Breast epithelium (tissue), 4 donors: ENCODE results near the gene ETFRF1. TPM values are rescaled to one million over a fixed set of nuclear protein-coding genes. Genes with fewer than 3 reads are reported as not detected.

Experiments used
- DNase-seq, 2 donors: peaks; one replicate each; pipeline ENCODE4 v3.0.0-alpha.2; 2019; ENCODE audit warnings: low spot score in 2 of 2
- H3K27ac ChIP-seq, 2 donors: fragments of 200-600 bp; sonication (generic) in 1 of 2; one replicate each; pipeline ENCODE4 v1.5.1; 2016 to 2019; ENCODE audit warnings: mild to moderate bottlenecking in 1 of 2
- H3K27me3 ChIP-seq, 2 donors: fragments of 200-600 bp; sonication (generic) in 1 of 2; one replicate each; pipeline versions ENCODE4 v1.5.1 to v1.6.0; 2017 to 2019; ENCODE audit warnings: control low read depth in 1 of 2, mild to moderate bottlenecking in 1 of 2
- H3K36me3 ChIP-seq: fragments of 200-600 bp; one replicate; pipeline ENCODE4 v1.5.1; 2019
- H3K4me1 ChIP-seq, 2 donors: fragments of 200-600 bp; sonication (generic); one replicate each; pipeline ENCODE4 v1.5.1; 2016 to 2019; ENCODE audit warnings: control low read depth in 1 of 2
- H3K4me3 ChIP-seq, 3 donors: fragments of 200-600 bp; sonication (generic); 1 replicate in 2 of 3; 2 replicates in 1 of 3; pipeline ENCODE4 v1.5.1; 2016 to 2019; ENCODE audit warnings: mild to moderate bottlenecking in 3 of 3, moderate library complexity in 2 of 3
- H3K9me3 ChIP-seq, 2 donors: fragments of 200-600 bp; sonication (generic) in 1 of 2; one replicate each; pipeline ENCODE4 v1.5.1; 2016 to 2019; ENCODE audit warnings: control low read depth in 1 of 2
- POLR2A ChIP-seq: fragments of 450-650 bp; IDR thresholded peaks from one replicate; pipeline ENCODE4 v1.6.1; 2016; ENCODE audit warnings: antibody characterized with exemption, mild to moderate bottlenecking, moderate library complexity
- POLR2AphosphoS5 ChIP-seq, 3 donors: sonication (generic); formaldehyde crosslinking; IDR thresholded peaks; one replicate each; pipeline ENCODE4 v1.6.1; 2017; ENCODE audit warnings: antibody characterized with exemption in 3 of 3
- intact Hi-C: fragments of 100-400 bp; cut with DNase I; formaldehyde crosslinking; loops from one replicate; pipeline ENCODE4 v1.15.1; 2023; ENCODE audit warnings: low total_unique reads
- total RNA-seq, 3 donors: library from RNA; depleted of rRNA; stranded (reverse); fragments of >200 nt; gene quantifications; one replicate each; pipeline ENCODE4 v1.1.0, GENCODE V29; 2016
- TF ChIP-seq, protein P1 (sequence below), 3 donors: fragments of 450-650 bp; IDR thresholded peaks; one replicate each; pipeline ENCODE4 v1.5.1; 2016 to 2017; ENCODE audit warnings: antibody characterized with exemption in 3 of 3, mild to moderate bottlenecking in 3 of 3, moderate library complexity in 3 of 3

Gene ETFRF1
- total RNA-seq, 3 donors from 2014 or later: 29.5 to 52.4 (median 46.9) TPM

- H3K9me3 ChIP-seq: no peaks in the 10 kb centered on the region
- H3K4me1 ChIP-seq: peaks cover 0 to 3% of the 10 kb centered on the region in 2 donors
- TF ChIP-seq, protein P1, sequence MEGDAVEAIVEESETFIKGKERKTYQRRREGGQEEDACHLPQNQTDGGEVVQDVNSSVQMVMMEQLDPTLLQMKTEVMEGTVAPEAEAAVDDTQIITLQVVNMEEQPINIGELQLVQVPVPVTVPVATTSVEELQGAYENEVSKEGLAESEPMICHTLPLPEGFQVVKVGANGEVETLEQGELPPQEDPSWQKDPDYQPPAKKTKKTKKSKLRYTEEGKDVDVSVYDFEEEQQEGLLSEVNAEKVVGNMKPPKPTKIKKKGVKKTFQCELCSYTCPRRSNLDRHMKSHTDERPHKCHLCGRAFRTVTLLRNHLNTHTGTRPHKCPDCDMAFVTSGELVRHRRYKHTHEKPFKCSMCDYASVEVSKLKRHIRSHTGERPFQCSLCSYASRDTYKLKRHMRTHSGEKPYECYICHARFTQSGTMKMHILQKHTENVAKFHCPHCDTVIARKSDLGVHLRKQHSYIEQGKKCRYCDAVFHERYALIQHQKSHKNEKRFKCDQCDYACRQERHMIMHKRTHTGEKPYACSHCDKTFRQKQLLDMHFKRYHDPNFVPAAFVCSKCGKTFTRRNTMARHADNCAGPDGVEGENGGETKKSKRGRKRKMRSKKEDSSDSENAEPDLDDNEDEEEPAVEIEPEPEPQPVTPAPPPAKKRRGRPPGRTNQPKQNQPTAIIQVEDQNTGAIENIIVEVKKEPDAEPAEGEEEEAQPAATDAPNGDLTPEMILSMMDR (IDR thresholded peaks at IDR 0.05): no peak
- TF ChIP-seq POLR2A (no peak), POLR2AphosphoS5 (IDR thresholded peaks at IDR 0.05) (no peak)
- H3K27me3 ChIP-seq: no peaks in the 10 kb centered on the region
- H3K4me3 ChIP-seq: no peak overlapping the region
- no peak overlapping the region for H3K27ac ChIP-seq
- intact Hi-C loops: no loop called here
- H3K36me3 ChIP-seq: no peaks in the 10 kb centered on the region
- DNase-seq: no peak
Measured at GRCh38 chr12:25248732-25249131, 53.7 kb downstream of the ETFRF1 start.

DNA sequence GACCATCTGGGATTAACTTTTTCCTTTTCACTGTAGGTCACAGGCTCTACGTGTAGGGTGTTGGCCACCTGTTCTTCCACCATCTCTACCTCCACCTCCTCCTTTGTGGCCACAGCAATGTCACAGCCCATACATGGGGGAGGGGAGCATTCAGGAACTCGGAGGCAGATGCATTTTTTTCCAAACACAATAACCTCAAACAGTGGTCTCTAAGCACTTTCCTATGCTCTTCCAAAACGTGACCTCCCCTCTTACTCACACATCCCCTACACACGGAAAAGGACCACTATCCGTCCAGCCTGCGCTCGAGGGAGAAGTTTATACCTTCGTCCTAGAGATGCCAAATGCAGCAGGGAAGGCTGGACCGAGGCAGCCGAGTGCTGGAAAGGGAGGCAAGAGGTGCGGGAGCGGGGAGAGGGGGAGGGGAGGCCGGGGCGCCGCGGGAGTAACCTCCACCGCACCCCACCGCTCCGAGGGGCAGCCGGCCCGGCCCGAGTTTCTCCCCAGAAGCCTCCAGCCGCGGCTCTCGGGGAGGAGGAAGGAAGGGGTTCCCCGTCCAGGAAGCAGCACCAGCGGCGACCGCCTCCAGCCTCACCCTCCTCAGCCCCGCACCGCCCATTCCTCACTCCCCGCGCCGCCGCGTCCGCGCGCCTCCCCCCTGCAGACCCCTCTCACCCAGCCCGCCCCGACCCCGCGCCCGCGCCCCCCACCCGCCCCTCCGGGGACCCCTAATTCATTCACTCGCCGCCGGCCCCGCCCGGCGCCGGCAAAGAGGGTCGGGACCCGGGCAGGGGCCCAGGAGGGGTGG, 55.1 kb downstream of the ETFRF1 start:
- intact Hi-C loops: no loop called here
- TF ChIP-seq, protein P1 (IDR thresholded peaks at IDR 0.05): no peak
- TF ChIP-seq POLR2AphosphoS5 (IDR thresholded peaks at IDR 0.05) (no peak), POLR2A (no peak)
- H3K9me3 ChIP-seq: no peaks in the 10 kb centered on the region
- peak overlapping the region; percentile 95 to 99 (median 99) for H3K4me3 ChIP-seq
- H3K4me1 ChIP-seq: peaks cover 0 to 3% of the 10 kb centered on the region in 2 donors
- H3K36me3 ChIP-seq: no peaks in the 10 kb centered on the region
- H3K27me3 ChIP-seq: no peaks in the 10 kb centered on the region
- peak in 1 of 2 donors; percentile 53 for DNase-seq
- H3K27ac ChIP-seq: peak overlapping the region; percentile 95 to 98

GRCh38 chr12:25250744-25251730, 56.0 kb downstream of the ETFRF1 start, which contains the start of gene KRAS:
Gene KRAS (minus strand): TSS chr12:25250929.
- Histone ChIP-seq H3K36me3 (no peaks in the 10 kb centered on the region), H3K9me3 (no peaks in the 10 kb centered on the region), H3K4me1 (peaks cover 0 to 3% of the 10 kb centered on the region in 2 donors), H3K4me3 (peak within 1 kb of the TSS; percentile 95 to 99 (median 99)), H3K27me3 (no peaks in the 10 kb centered on the region), H3K27ac (peak within 1 kb of the TSS; percentile 95 to 98)
- DNase-seq: peak; percentile 90 to 94
- TF ChIP-seq POLR2AphosphoS5 (IDR thresholded peaks at IDR 0.05): peak; percentile 63 to 88 (median 77)
- TF ChIP-seq, protein P1 (IDR thresholded peaks at IDR 0.05): no peak
- intact Hi-C loops: no loop called here

GRCh38 chr12:25251769-25252168, 56.7 kb downstream of the ETFRF1 start:
- H3K36me3 ChIP-seq: no peaks in the 10 kb centered on the region
- H3K9me3 ChIP-seq: no peaks in the 10 kb centered on the region
- TF ChIP-seq, protein P1 (IDR thresholded peaks at IDR 0.05): no peak
- peak overlapping the region; percentile 95 to 99 (median 99) for H3K4me3 ChIP-seq
- DNase-seq: no peak
- H3K4me1 ChIP-seq: peaks cover 0 to 3% of the 10 kb centered on the region in 2 donors
- no peaks in the 10 kb centered on the region for H3K27me3 ChIP-seq
- intact Hi-C loops: no loop called here
- peak overlapping the region; percentile 95 to 98 for H3K27ac ChIP-seq
